Stimulated activated CD8-positive, alpha-beta memory T cell treated with anti-CD3 and anti-CD28 coated beads, Interleukin-4, amount 100 ng/mL, for 1 hour (primary cell): ENCODE data around the gene PRDX5.
A peak's percentile ranks its signal among the peaks of the same experiment; 100 is the strongest.
"Not testable (repeated sequence)": the region's sequence is repeated elsewhere in the genome, so short reads cannot be mapped to it uniquely, and the experiment has no call there.

Experiments used
- DNase-seq, 2 donors: peaks; one replicate each; pipeline ENCODE4 v3.0.0-alpha.2; 2020; ENCODE audit warnings: low read depth in 2 of 2, low spot score in 1 of 2

Gene PRDX5

DNA sequence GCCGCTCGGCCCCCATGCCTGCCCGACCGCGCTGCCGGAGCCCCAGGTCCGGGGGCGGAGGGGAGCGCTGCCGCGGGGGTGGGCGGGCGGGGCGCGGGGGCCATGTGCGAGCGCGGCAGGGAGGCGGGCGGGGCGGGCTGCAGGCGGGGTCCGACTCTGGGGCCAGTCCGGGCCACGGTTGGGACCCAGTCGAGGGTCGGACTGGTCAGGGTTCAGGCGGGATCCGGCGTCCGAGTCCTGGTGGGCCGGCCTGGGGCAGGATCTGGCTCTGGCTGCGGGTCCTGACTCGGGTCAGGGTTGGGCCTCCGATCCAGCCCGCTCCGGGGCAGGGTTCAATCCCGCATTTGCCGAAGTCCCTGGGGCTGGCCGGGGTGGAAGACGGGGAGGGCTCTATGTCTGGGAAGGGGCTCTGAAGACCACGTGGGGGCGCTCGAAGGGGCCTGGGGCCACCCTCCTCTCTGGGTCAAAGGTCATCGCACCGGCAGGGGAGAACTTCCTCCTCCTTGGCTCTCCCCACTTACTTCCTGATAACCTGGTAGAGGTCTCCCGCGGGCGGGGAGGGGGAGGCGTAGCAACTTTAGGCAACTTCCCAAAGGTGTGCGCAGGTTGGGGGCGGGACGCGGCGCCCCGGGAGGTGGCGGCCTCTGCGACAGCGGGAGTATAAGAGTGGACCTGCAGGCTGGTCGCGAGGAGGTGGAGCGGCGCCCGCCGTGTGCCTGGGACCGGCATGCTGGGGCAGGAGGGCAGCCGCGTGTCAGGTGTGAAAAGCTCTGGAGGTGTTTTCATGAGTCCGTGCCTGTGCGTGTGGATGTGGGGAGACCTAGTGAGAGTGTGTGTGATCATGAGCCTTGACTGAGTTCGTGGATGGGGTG, 12.0 kb upstream of the PRDX5 start:
- DNase-seq, result peak; percentile 25 to 43

DNA sequence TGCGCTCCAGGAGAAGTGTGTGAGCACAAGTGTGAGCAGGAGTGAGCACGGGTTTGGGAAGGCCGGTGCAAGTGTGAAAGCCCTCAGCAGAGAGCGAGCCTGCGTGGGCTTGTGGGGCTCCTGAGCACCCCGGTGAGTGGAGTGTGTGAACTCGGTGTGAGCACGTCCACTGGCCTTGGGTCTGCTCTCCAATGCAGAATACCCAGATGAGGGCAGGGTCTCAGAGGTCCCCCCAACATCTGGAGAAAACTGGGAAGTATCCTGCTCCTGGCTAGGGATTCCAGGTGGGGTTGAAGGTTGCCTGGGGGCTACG, 11.4 kb upstream of the PRDX5 start:
- DNase-seq, result no peak

DNA sequence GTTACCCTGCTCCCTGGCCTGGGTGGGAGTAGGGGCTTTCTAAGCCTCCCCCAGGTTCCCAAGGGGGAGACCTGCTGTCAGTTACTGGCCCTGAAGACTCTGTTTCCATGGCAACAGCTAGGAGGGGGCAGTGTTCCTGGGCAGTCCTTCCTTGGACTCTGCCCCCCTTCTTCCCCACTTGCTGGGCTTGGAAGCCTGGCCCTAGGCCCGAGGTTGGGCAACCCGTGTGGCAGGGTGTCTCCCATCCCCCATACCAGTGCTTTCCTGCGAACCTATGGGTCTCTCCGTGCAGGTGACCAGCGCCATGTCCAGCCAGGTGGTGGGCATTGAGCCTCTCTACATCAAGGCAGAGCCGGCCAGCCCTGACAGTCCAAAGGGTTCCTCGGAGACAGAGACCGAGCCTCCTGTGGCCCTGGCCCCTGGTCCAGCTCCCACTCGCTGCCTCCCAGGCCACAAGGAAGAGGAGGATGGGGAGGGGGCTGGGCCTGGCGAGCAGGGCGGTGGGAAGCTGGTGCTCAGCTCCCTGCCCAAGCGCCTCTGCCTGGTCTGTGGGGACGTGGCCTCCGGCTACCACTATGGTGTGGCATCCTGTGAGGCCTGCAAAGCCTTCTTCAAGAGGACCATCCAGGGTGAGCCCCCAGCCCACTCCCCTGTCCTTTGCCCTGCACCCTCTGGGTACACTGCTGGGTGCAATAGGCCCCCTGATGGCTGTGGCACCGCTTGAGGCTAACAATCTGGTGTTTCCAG, 10.9 kb upstream of the PRDX5 start:
- DNase-seq, result no peak

- not testable (repeated sequence) for DNase-seq
Observed at GRCh38 chr11:64307795-64308194, 10.1 kb upstream of the PRDX5 start.

GRCh38 chr11:64312947-64313346, 5.0 kb upstream of the PRDX5 start:
- DNase-seq, result no peak

DNA sequence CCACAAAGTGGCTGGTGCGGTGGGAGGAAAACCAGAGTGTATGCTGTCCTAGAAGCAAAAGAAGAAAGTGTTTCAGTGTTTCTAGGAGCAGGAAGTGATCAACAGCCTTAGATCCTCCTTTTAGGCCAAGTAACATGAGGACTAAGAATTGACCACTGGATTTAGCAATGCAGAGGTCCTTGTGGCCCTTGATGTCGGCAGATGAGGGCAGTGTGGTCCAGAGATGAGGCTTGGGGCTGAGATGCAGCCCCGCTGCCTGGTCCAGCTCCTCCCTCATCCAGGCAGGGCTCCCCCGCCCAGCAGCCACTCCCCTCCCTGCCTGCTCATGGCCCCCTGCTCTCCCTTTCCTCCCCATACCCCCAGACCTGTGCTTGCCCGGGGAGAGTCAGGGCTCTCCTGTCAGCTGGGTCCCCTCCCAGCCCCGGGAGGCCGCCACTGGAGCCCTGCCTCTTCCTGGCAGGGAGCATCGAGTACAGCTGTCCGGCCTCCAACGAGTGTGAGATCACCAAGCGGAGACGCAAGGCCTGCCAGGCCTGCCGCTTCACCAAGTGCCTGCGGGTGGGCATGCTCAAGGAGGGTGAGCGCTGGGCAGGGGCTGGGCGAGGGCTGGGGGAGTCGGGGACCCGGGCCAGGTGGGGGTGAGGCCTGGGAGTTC, 4.3 kb upstream of the PRDX5 start:
- no peak for DNase-seq

- no peak for DNase-seq
Observed at GRCh38 chr11:64314146-64314804, 3.6 kb upstream of the PRDX5 start.

DNA sequence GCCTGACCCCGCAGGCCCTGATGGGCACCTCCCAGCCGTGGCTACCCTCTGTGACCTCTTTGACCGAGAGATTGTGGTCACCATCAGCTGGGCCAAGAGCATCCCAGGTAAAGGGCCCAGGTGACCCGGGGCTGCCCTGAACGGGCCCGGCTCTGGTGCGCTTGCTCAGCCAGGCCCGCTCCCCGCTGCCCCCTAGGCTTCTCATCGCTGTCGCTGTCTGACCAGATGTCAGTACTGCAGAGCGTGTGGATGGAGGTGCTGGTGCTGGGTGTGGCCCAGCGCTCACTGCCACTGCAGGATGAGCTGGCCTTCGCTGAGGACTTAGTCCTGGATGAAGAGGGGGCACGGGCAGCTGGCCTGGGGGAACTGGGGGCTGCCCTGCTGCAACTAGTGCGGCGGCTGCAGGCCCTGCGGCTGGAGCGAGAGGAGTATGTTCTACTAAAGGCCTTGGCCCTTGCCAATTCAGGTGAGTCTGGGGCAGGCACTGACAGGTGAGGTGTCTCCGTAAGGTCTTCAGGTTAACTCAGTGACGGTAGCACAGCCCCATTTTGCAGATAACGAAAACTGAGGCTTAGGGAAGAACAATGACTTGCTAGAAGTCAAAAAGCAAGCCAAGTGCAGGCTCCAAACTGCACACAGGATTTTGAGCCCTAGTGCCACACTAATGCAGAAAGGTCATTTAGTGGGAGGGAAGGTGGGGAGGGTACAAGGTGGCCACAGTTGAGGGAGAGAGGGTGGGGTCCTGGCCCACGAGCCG, 2.9 kb upstream of the PRDX5 start:
- DNase-seq, result no peak

DNA sequence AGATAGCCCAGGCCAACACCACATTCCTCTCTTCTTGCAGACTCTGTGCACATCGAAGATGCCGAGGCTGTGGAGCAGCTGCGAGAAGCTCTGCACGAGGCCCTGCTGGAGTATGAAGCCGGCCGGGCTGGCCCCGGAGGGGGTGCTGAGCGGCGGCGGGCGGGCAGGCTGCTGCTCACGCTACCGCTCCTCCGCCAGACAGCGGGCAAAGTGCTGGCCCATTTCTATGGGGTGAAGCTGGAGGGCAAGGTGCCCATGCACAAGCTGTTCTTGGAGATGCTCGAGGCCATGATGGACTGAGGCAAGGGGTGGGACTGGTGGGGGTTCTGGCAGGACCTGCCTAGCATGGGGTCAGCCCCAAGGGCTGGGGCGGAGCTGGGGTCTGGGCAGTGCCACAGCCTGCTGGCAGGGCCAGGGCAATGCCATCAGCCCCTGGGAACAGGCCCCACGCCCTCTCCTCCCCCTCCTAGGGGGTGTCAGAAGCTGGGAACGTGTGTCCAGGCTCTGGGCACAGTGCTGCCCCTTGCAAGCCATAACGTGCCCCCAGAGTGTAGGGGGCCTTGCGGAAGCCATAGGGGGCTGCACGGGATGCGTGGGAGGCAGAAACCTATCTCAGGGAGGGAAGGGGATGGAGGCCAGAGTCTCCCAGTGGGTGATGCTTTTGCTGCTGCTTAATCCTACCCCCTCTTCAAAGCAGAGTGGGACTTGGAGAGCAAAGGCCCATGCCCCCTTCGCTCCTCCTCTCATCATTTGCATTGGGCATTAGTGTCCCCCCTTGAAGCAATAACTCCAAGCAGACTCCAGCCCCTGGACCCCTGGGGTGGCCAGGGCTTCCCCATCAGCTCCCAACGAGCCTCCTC, 2.0 kb upstream of the PRDX5 start:
- not testable (repeated sequence) for DNase-seq

- DNase-seq, result no peak
Observed at GRCh38 chr11:64316672-64317324, 1.1 kb upstream of the PRDX5 start.

GRCh38 chr11:64317325-64317960, 478 bp upstream of the PRDX5 start, which contains the start of gene TRMT112:
TRMT112 (minus strand) TSS chr11:64317559; CDS start chr11:64317526, 33 bp downstream.
- DNase-seq, result peak; percentile 91

DNA sequence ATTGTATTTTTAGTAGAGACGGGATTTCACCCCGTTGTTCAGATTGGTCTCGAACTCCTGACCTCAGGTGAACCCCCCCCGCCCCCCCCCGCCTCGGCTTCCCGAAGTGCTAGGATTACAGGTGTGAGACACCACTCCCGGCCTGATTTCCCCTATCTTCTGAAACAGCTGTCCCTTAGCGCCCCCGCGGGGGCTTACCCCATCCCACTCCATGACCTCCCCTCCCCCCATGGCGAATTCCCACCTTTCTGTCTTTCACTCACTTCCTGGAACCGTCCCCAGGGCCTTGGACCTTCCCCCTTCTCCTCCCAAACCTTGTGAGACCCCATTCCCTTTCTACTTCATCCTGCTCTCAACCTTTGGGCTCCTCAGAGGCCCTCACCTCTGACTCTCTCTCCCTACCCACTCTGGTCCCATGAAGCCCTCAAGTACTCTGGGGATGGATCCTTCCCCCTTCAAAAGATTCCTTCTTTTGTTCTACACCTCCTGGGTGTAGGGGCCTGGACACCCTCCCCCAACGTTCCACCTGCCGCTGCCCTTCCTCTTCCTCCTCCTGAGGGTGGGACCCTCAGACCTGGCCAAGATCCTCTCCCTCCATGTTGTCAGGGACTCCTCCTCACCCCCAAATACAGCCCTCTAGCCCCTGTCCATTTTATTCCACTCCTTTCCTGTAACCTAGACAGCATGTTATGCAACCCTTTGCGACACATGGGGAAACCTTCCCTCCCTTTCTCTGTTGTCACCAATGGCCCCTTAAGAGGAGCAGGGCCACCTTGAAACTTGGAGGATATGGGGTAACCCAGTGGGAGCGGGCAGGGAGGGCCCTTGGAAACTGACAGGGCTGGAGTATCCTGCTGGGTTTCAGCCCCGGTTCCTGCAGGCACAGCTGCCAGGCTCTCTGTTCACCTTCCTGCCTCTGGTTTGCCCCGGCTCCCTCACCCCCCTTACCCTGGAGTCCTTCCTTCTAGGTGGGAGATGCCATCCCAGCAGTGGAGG, 1.1 kb downstream of the PRDX5 start:
- DNase-seq, result no peak

- DNase-seq, result no peak
Observed at GRCh38 chr11:64320556-64320955, 2.6 kb downstream of the PRDX5 start.

DNA sequence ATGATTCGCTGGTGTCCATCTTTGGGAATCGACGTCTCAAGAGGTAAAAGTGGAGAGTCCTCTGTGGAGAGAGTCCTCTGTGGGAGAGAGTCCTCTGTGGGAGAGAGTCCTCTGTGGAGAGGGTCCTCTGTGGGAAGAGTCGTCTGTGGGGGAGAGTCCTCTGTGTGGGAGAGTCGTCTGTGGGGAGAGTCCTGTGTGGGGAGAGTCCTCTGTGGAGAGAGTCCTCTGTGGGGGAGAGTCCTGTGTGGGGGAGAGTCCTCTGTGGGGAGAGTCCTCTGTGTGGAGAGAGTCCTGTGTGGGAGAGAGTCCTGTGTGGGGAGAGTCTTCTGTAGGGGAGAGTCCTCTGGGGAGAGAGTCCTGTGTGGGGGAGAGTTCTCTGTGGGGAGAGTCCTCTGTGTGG, 3.1 kb downstream of the PRDX5 start:
- no peak for DNase-seq

GRCh38 chr11:64321533-64321932, 3.6 kb downstream of the PRDX5 start:
- DNase-seq, result no peak

DNA sequence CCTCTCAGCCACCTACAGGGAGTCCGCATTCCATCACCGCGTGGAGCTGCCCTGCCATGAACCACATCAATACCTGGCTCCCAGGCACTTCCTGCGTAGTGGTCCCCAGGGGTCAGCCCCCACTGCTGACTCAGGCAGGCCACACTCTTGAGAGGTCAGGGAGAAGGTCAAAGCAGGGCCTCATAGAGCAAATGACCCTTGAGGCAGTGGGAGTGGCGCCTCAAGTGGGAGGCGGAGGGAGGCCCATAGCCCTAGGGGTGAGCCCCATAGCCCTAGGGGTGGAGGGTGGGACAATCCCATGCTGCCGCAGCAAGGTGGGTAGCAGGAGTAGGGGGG, 5.0 kb downstream of the PRDX5 start:
- DNase-seq, result no peak

DNA sequence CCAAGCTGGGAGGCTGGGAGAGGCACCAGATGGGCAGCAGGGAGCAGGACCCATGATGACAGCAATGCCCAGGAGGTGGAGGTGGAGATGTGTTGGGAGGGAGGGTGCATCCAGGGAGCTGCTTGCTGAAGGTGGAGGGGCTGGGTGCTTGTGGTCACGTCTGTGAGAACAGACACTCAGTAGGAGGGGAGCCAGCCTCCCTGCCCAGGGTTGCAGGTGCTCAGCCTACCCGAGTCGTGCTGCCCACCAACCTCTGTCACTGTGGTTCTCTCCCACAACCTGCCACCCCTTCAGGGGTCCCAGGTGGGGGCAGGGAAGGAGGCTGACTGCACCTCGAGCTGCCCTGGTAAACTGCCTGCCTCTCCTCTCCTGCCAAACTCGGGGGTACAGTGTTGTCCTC, 5.5 kb downstream of the PRDX5 start:
- no peak for DNase-seq

DNA sequence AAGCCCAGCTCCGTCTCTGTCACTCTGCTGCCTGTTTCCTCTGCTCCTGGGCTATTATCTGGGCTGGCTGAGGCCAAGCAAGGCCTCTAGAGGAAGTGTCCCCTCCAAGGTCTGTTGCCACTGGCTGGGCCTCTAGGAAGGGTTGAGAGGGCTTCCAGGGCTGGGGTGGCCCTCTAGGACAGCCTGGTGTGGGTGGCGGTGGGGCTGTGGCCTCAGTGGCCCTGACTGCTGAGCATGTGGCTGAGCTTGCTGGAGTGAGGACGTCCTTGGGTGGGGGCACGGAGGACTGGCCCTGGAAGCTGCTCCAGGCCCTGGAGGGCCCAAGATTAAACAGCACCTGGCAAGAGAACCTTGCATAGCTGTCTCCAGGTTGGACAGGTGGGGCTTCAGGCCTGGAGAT, 6.1 kb downstream of the PRDX5 start:
- not testable (repeated sequence) for DNase-seq
